Left forelimb (tissue), 1 donor: ENCODE measurements around the gene MYLK.
"Not testable (repeated sequence)": the region's sequence is repeated elsewhere in the genome, so short reads cannot be mapped to it uniquely, and the experiment has no call there.

Experiments used
- DNase-seq: peaks from one replicate; pipeline ENCODE4 v3.0.0-alpha.2; 2018; ENCODE audit warnings: low spot score

Gene MYLK

GRCh38 chr3:123750209-123750608 is 133.9 kb downstream of the MYLK start:
- DNase-seq, result no peak

GRCh38 chr3:123749711-123750110 is 134.4 kb downstream of the MYLK start:
- no peak for DNase-seq

DNA sequence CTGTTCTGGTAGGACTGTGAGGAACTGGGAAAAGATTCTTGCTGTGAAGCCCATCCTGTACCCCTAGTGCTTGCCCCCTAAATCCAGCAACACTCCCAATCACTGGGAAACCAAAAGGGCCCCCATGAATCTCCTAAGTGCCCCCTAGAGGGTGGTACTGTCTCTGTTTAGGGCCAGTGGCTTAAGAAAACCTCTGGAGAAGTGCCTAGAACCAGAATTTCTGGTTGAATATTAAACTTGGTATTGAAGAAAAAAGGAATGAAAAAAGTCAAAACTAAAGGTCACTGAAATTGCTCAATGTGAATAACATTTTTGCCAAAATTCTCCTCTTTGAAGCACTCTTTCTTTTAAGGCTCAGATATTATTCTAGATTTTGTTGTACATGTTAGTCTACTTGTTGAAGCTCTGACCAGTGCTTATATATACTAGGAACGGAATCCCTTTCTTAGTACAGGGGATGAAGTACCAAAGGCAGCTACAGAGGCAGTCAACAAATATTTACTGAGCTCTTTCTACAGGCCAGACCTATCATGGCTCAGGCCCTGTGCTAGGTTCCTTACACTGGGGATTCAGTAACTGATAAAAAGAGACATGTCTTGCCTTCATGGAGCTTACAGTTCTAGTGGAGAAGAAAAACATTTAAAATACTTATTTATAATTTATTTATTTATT is 138.8 kb downstream of the MYLK start:
- no peak for DNase-seq

GRCh38 chr3:123744064-123744463 is 140.1 kb downstream of the MYLK start:
- no peak for DNase-seq

DNA sequence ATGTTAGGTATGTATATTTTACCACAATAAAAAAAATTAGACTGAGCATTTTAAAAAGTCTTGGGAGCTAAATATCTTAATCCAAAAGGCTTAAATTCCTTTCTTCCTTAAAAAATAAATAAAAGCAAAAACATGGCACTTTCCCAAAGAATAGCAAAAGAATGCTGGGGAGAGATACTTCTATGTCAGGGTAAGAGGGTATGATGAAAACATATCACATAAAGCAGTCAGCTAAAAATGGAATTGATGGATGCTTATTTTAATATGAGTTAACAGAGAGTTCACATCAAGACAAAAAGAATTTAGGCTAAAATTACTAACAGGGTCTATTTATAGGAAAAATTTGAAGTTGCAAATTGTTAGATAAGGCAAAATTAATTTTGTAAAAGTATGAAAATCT is 141.0 kb downstream of the MYLK start:
- DNase-seq, result no peak

DNA sequence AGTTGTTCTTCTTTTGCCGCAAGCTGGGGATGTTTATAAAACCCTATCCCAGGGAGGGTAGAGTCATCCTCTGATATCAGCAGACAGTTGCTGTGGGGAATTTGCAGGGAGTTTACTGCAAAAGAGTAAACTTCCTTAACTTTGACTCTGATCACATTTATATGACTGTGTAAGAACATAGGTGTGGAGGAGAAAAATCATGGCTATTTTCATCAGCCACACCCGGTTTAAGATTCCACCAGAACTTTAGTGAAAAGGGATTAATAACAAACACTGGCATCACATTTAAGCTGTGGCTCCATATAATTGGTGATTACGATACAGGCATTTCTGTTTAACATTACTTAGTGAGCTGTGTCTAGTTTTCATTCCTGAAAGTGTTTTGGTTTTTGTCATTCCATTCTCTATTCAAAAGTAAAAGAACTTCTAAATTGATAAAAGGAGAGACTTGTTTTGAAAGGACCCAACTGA is 143.1 kb downstream of the MYLK start:
- DNase-seq, result no peak

DNA sequence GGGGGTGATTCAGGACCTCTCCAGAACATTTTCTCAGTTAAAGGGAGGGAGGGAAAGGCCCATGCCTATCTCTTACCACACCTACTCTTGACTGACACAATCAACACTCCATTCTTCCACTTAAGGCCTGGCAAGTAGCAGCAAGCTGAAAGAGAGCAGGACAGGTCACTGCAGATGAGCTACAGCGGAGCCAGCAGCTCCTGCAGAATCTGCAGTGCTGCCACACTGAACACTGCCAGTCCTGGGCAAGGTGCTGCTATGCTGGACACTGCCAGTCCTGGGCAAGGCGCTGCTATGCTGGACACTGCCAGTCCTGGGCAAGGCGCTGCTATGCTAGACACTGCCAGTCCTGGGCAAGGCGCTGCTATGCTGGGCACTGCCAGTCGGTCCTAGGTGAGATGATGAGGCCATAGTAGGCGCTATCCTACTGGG is 143.7 kb downstream of the MYLK start:
- DNase-seq, result no peak

DNA sequence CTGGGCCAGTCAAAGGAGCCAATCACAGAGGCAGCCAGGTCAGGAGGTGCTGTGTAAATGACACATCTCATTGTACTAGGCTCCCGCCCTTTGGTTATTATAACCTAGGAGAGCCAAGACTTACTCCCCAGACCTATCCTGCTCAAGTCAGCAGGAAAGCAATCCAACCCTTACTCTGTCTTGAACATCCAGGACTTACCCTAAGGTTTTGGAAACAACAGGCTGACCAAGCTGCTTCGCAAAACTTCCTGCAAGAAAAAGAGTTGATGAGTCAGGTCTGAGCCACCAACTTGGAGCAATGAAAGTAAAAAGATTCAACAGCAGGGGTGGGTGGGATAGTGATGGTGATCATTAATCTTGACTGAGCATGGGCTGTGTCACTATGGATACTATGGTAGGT is 144.4 kb downstream of the MYLK start:
- no peak for DNase-seq

- DNase-seq, result no peak
Observed at GRCh38 chr3:123739106-123739505, 145.0 kb downstream of the MYLK start.

- DNase-seq, result not testable (repeated sequence)
Observed at GRCh38 chr3:123738522-123738921, 145.6 kb downstream of the MYLK start.

- no peak for DNase-seq
Observed at GRCh38 chr3:123737168-123737567, 147.0 kb downstream of the MYLK start.

DNA sequence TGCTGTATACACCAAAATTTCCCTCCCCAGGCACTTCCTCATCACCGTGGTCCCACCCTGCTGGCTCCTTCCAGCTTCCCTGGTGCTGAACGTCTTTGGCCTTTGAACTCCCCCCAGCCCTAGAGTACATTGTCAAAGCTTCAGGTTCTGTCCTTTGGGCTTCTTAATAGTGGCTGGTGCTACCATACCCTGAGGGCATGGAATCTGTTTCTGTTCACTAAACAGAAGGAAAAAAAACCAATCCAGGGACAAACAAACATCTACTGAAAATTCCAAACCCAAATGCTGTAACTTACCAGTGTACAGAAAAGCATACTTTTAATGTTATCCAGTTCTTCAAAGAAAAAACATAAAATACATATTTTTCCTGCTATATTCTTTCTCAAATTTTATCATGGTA is 148.7 kb downstream of the MYLK start:
- DNase-seq, result no peak

- no peak for DNase-seq
Observed at GRCh38 chr3:123734527-123734902, 149.6 kb downstream of the MYLK start.

- no peak for DNase-seq
Observed at GRCh38 chr3:123733805-123734526, 150.2 kb downstream of the MYLK start.

- no peak for DNase-seq
Observed at GRCh38 chr3:123733341-123733740, 150.8 kb downstream of the MYLK start.

GRCh38 chr3:123732447-123732846 is 151.7 kb downstream of the MYLK start:
- DNase-seq, result no peak

GRCh38 chr3:123730829-123731228 is 153.3 kb downstream of the MYLK start:
- DNase-seq, result no peak

GRCh38 chr3:123728991-123729390 is 155.1 kb downstream of the MYLK start:
- no peak for DNase-seq

GRCh38 chr3:123728014-123728413 is 156.1 kb downstream of the MYLK start:
- no peak for DNase-seq

DNA sequence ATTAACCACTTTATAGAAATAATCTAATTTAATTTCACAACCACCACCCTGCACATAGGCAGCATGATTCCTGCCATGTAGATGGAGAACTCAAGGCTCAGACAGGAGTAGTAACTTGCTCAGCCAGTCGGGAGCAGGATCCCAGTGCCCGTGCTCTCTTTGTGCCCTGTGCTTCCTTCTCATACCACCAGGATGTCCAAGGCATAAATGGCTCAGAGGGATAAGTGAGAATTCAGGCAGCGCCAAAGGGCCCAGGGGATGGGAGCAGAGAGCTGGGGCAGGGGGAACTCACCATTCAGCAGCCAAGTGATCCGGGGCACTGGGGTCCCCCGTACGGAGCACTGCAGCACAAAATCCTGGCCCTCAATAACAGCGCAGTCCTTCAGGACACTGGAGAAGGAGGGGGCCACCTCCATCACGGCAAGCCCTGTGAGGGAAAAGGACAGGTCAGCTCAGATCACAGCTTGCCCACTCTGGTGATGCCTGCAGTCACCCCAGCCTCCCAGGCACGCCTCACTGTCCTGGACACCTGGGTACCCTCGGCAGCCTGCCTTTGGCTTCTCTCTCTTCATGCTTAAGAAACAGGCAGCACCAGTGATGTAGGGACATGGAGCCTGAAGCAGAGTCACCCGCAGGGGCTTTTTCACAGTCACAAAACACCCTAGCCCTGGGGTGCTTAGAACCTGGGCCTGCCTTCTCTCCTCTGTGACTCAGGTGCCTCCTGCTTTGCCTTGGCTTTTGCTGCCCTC is 158.3 kb downstream of the MYLK start:
- no peak for DNase-seq

GRCh38 chr3:123724306-123724705 is 159.8 kb downstream of the MYLK start:
- DNase-seq, result no peak

DNA sequence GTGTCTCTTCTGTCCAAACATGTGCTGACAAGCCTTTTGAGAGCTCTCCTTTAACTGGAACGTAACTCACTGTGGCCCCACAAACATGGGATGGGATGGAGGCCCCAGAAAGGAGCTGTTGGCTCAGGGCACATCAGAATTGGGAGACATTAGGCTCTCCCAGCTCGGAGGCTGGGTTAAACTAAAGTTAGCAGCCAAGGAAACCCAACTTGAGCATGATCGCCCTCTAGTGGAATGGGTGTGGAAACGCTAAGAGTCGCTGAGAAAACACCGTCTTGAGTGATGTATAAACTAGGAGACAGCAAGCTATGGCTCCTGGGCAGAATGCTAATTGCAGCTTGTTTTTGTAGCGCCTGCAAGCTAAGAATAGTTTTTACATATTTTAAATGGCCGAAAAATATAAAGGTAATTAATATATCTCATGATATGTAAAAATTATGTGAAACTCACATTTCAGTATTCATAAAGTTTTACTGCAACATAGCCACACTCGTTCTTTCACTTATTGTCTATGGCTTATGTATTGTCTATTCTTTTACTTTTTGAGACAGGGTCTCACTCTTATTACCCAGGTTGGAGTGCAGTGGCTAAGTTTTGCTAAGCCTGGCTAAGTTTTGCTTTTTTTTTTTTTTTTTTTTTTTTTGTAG is 160.5 kb downstream of the MYLK start:
- no peak for DNase-seq
